ENCODE measurements around the gene TRPM3.
A peak's percentile ranks its signal among the peaks of the same experiment; 100 is the strongest.

TRPM3 gene

DNA sequence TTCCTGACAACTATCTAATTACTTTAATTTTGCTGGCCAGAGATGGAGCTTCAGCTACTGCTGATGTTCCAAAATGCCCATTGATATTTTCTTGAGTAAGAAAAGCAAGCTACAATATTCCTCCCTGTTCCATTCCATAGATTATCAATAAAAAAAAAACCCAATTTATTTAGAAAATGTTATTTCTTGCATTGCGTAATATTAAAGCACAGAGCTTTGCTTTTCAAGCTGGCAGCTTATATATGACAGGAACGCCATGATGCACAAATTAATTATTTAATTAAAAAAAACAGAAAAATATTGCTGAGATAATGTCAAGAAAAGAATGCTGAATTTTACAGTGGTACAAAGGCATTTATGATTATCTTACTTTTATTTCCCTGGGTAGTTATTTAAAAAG lies 47.9 kb downstream of the TRPM3 start:
- Mint-ChIP-seq H3K27ac (no peak overlapping the region), H3K9me3 (no peaks in the 10 kb centered on the region)

DNA sequence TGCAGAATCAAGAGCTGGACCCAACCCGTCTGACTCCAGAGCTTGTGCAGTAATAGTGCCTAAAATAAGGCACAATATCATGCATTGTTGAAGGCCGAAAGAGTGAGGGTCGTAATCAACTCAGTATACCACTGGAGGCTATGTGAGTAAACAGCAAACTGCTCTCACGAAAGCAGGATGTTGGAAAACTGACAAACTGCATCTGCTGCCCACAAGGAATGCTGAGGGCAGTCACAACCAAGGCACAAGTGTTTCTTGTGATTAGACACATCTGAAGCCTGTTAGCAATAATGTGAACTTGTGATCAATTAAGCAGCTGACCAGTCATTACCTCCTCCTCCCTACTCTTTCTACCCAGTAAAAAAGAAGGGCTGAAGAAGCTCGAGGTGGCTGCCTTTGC lies 48.8 kb downstream of the TRPM3 start:
- no peaks in the 10 kb centered on the region for H3K9me3 Mint-ChIP-seq
- TF ChIP-seq, protein P1, sequence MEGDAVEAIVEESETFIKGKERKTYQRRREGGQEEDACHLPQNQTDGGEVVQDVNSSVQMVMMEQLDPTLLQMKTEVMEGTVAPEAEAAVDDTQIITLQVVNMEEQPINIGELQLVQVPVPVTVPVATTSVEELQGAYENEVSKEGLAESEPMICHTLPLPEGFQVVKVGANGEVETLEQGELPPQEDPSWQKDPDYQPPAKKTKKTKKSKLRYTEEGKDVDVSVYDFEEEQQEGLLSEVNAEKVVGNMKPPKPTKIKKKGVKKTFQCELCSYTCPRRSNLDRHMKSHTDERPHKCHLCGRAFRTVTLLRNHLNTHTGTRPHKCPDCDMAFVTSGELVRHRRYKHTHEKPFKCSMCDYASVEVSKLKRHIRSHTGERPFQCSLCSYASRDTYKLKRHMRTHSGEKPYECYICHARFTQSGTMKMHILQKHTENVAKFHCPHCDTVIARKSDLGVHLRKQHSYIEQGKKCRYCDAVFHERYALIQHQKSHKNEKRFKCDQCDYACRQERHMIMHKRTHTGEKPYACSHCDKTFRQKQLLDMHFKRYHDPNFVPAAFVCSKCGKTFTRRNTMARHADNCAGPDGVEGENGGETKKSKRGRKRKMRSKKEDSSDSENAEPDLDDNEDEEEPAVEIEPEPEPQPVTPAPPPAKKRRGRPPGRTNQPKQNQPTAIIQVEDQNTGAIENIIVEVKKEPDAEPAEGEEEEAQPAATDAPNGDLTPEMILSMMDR (IDR thresholded peaks at IDR 0.05), result no peak
- H3K36me3 Mint-ChIP-seq (ENCODE audit: low read depth), result no peaks in the 10 kb centered on the region
- no peaks in the 10 kb centered on the region for H3K27me3 Mint-ChIP-seq (ENCODE audit: low read depth, poor library complexity)
- DNase-seq, result no peak
- H3K27ac Mint-ChIP-seq, result no peak overlapping the region
- H3K4me3 Mint-ChIP-seq, result no peak overlapping the region
- no peaks in the 10 kb centered on the region for H3K4me1 Mint-ChIP-seq

More for the DNA sequence above, 47.9 kb downstream of the TRPM3 start:
- H3K27me3 Mint-ChIP-seq (ENCODE audit: low read depth, poor library complexity), result no peaks in the 10 kb centered on the region
- TF ChIP-seq, protein P1 (IDR thresholded peaks at IDR 0.05), result no peak
- DNase-seq, result no peak
- no peaks in the 10 kb centered on the region for H3K4me1 Mint-ChIP-seq
- H3K4me3 Mint-ChIP-seq, result no peak overlapping the region
- H3K36me3 Mint-ChIP-seq (ENCODE audit: low read depth), result no peaks in the 10 kb centered on the region

DNA sequence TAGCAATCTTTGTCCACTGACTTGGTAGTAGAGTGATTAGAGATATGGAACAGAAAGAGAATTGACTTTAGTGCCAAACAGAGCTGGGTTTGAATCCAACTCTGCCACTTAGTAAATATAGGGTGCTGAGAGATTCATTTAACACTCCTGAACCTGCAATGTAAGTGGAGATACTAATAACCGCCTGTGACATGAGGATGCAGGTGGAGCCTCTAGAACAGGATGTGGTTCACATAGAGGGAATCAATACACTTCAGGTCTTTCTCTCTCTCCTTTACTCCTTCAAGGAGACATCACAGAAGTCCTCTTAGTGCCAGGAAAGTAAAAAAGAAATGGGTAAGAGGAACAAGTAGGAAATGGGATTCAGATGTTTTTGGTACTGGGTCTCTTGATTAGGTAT lies 49.8 kb downstream of the TRPM3 start:
- H3K27me3 Mint-ChIP-seq (ENCODE audit: low read depth, poor library complexity), result no peaks in the 10 kb centered on the region
- no peaks in the 10 kb centered on the region for H3K36me3 Mint-ChIP-seq (ENCODE audit: low read depth)

DNA sequence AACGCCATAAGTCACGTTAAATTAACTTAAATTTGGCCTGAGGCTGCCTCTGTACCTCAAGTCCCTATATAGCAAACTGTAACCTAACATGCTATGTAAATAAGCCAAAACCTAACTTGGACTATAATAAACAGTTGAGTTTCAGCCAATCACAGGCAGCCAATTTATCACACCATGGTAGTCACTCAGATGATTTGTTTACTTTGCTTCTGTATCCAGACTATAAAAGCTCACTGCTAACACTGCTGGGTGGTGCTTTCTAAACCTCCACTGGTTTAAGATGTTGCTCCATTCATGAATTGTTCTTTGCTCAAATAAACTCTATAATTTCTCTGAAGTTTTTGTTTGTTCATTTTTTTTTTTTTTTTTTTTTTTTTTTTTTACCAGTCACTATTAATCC lies 62.8 kb downstream of the TRPM3 start:
- no peak overlapping the region for H3K27ac Mint-ChIP-seq
- H3K9me3 Mint-ChIP-seq, result no peaks in the 10 kb centered on the region
- DNase-seq, result no peak
- H3K27me3 Mint-ChIP-seq (ENCODE audit: low read depth, poor library complexity), result no peaks in the 10 kb centered on the region
- H3K36me3 Mint-ChIP-seq (ENCODE audit: low read depth), result no peaks in the 10 kb centered on the region
- no peak overlapping the region for H3K4me3 Mint-ChIP-seq
- no peaks in the 10 kb centered on the region for H3K4me1 Mint-ChIP-seq
- TF ChIP-seq, protein P1 (IDR thresholded peaks at IDR 0.05), result no peak

More for the DNA sequence above, 49.8 kb downstream of the TRPM3 start:
- no peaks in the 10 kb centered on the region for H3K9me3 Mint-ChIP-seq
- H3K4me1 Mint-ChIP-seq, result no peaks in the 10 kb centered on the region
- no peak for DNase-seq
- no peak overlapping the region for H3K4me3 Mint-ChIP-seq
- TF ChIP-seq, protein P1 (IDR thresholded peaks at IDR 0.05), result no peak
- no peak overlapping the region for H3K27ac Mint-ChIP-seq

DNA sequence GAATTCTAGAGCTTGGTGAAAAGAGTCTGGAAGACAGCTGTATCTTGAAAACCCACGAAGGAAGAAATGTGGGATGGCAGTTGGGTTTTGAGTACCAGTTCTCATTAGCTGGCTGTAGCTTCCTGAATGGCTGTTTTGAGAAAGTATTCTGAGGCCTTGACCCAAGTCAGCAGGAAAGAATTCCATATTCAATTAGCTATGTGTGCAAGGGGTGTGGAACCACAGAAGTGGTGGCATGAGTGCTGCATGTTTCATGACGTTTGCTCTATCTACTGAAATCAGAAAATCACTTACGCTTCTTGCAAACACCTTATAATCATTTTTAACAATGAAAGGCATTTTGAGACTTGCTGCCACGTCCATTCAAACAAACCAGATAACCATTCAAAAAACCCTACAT lies 69.1 kb downstream of the TRPM3 start:
- Mint-ChIP-seq H3K27ac (no peak overlapping the region), H3K27me3 (ENCODE audit: low read depth, poor library complexity) (no peaks in the 10 kb centered on the region), H3K9me3 (no peaks in the 10 kb centered on the region), H3K4me1 (peaks cover 6% of the 10 kb centered on the region), H3K4me3 (no peak overlapping the region), H3K36me3 (ENCODE audit: low read depth) (no peaks in the 10 kb centered on the region)
- no peak for DNase-seq
- TF ChIP-seq, protein P1 (IDR thresholded peaks at IDR 0.05), result no peak

DNA sequence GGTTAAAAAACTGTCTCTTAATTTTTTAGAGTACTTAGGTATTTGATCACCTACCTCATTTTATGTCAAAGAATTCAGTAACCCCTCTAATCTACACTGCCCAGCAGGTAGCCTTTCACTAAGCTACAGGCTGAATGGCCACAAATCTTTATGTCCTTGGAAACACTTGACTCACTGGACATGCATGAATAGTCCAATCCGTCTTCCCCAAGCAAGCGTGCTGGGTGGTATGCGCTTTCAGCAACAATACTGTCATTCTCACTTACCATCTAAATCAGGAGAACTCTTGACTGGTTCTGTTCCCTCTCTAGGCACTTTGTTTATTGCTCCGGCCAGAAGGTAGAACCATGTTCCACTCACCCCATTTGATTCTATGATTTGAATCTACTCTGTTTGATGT lies 73.1 kb downstream of the TRPM3 start:
- TF ChIP-seq, protein P1 (IDR thresholded peaks at IDR 0.05), result no peak
- H3K4me3 Mint-ChIP-seq, result no peak overlapping the region
- peak; percentile 16 for DNase-seq
- peaks cover 6% of the 10 kb centered on the region for H3K4me1 Mint-ChIP-seq
- H3K9me3 Mint-ChIP-seq, result no peaks in the 10 kb centered on the region
- no peak overlapping the region for H3K27ac Mint-ChIP-seq
- no peaks in the 10 kb centered on the region for H3K27me3 Mint-ChIP-seq (ENCODE audit: low read depth, poor library complexity)
- H3K36me3 Mint-ChIP-seq (ENCODE audit: low read depth), result no peaks in the 10 kb centered on the region

All from nephron progenitor cell (in vitro differentiated cells).